Stimulated activated CD4-positive, alpha-beta T cell treated with anti-CD3 and anti-CD28 coated beads, Interleukin-1b, Interleukin-23, amount 100 ng/mL, for 24 hours (primary cell): Measurements from ENCODE around the gene OAS2.
A peak's percentile ranks its signal among the peaks of the same experiment; 100 is the strongest.

Experiments used
- DNase-seq, 4 experiments: peaks; one replicate each; pipeline ENCODE4 v3.0.0-alpha.2; 2020; ENCODE audit warnings: low read depth in 4 of 4, low spot score in 1 of 4

OAS2 gene, protein sequence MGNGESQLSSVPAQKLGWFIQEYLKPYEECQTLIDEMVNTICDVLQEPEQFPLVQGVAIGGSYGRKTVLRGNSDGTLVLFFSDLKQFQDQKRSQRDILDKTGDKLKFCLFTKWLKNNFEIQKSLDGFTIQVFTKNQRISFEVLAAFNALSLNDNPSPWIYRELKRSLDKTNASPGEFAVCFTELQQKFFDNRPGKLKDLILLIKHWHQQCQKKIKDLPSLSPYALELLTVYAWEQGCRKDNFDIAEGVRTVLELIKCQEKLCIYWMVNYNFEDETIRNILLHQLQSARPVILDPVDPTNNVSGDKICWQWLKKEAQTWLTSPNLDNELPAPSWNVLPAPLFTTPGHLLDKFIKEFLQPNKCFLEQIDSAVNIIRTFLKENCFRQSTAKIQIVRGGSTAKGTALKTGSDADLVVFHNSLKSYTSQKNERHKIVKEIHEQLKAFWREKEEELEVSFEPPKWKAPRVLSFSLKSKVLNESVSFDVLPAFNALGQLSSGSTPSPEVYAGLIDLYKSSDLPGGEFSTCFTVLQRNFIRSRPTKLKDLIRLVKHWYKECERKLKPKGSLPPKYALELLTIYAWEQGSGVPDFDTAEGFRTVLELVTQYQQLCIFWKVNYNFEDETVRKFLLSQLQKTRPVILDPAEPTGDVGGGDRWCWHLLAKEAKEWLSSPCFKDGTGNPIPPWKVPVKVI

GRCh38 chr12:112978163-112979040, at the start of gene OAS2:
Gene OAS2 (plus strand): TSS chr12:112978519. CDS start chr12:112978609, 90 bp downstream.
- peak; percentile 41 to 68 (median 56) for DNase-seq

- no peak for DNase-seq
Measured at GRCh38 chr12:112928978-112929377, 49.3 kb upstream of the OAS2 start.

DNA sequence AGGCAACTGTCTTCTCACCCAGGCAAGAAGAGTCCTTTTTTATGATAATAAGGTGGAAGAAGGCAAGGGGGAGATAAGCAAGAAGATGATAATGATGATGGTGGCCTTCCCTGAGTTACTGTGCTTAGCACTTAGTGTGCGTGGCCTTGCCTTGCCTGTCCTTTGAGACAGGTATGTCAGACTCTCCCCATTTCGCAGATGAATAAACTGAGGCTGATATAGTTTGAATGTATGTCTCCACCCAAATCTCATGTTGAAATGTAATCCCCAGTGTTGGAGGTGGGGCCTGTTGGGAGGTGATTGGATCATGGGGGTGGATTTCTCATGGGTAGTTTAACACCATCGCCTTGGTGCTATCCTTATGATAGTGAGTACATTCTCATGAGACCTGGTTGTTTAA, 48.6 kb upstream of the OAS2 start:
- no peak for DNase-seq

DNA sequence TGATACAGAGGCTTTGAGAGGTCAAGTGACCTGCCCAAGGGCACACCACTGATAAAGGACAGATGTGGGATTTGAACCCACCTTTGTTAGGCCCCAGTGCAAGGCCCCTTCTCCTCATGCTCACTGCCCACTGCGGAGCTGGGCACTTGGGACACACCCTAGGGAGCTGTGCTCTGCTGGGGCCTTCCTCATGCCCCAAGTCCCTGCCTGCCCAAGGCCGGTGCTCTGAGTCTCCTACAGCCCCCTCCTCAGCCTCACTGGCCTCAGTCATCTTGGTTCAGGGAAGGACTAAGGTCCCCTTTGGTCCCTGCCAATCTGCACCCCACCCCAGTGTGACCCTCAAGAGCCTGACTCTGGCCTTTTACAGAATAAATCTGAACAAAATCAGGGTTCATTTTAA, 48.0 kb upstream of the OAS2 start:
- no peak for DNase-seq

- DNase-seq: no peak
Measured at GRCh38 chr12:112932485-112933128, 45.7 kb upstream of the OAS2 start.

- DNase-seq: no peak
Measured at GRCh38 chr12:112933129-112933505, 45.2 kb upstream of the OAS2 start.

DNA sequence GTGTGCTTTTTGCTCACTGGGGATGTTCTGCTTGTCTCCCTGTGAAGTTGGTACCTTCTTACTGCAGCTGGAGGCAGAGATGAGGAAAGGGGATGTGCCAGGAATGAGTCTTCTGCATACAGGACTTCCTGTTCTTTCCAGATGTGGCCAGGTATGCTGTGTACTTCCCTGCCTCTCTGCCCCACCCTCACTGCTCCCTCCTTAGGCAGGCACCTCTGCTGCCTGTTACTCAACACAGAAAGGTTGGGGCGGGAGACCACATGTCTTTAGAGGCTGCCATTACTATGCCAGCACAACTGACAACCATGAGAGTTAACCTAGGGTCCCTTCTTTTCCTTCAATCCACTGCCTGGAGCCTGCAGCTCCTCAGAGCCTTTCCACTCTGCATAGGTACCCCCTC, 42.1 kb upstream of the OAS2 start:
- no peak for DNase-seq

DNA sequence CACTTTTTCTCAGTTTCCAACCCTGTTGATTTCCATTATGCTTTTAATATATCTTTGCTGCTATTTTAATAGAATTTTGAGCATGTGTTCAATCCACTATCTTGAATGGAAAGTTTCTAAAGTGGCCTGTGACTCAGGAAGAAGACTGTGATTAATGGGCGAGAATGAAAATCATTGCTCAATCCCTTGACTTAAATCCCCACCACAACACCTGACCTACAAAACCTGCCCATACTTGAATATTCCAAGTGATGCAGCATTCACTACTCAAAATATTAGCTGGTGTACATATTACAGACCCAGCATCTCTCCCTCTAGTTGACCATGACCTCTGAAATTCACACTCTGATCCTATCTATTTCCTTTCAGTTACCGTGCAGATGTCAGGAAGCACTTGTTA, 41.4 kb upstream of the OAS2 start:
- DNase-seq: no peak

DNA sequence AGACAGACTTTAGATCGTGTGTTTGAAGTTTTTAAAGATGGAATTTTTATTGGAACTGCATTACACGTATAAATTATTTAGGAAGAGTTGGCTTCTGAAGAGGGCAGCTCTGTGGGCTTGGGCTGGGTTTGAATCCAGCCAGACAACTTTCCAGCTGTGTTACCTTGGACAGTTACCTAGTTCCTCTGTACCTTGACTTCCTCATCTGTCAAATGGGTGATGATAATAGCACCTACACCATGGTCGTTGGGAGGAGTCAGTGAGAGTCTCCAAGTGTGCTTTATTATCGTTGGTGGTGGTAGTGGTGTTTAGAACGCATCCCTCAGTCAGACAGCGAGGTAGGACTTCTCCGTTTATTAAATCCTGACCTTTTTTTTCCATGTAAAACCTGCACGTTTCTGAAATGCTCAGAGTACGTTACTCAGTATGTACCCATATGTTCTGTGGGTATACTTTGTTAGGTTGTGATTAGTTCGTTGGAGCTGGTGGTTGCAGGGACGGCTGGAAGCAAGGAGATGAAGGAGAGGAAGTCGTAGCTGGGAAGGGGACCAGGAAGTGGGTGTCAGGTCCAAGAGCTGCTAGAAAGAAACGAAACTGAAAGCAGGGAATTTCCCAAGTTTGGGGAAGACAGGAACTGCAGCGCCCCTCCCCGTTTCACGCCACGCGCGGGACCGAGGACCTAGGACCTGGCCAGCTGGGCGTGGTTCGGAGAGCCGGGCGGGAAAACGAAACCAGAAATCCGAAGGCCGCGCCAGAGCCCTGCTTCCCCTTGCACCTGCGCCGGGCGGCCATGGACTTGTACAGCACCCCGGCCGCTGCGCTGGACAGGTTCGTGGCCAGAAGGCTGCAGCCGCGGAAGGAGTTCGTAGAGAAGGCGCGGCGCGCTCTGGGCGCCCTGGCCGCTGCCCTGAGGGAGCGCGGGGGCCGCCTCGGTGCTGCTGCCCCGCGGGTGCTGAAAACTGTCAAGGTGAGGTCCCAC, 40.3 kb upstream of the OAS2 start, which contains the start of gene OAS3:
Gene OAS3 (plus strand): TSS at position 734 of the 979 bp plus-strand sequence. CDS start 57 bp downstream, at position 791.
- peak in 3 of 4 experiments; percentile 23 to 33 (median 28) for DNase-seq

GRCh38 chr12:112938751-112939150, 39.6 kb upstream of the OAS2 start:
- DNase-seq: no peak

DNA sequence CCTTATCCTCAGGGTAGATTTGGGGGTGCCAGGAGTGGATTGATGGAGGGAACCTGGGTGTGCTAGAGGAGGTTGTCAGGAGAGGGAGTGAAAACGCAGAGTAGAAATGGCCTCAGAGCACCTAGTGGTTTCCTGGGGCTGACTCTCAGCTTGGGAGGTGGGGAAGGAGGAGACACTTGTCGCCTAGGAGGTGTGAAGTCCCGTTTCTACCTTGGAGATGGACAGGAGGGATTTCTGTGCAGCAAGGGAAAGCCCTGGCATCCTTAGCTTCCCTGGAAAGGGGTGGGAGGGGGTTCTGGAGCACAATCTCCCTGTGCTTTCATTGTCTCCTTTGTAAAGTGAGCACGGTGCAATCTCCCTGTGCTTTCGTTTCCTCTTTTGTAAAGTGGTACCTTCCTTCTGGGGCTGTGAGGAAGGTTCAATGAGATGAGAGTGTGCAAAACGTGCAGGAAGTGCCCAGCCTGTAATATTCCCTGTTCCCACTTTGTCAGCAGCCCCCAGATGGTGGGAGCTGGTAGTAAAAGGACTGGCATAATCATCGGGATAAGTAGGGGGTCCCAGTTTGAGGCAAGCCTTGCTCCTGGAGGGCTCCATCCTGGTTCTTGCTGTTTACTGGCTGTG, 38.4 kb upstream of the OAS2 start:
- no peak for DNase-seq

GRCh38 chr12:112941528-112942335, 36.6 kb upstream of the OAS2 start:
- DNase-seq: no peak

- no peak for DNase-seq
Measured at GRCh38 chr12:112942572-112942971, 35.7 kb upstream of the OAS2 start.

- no peak for DNase-seq
Measured at GRCh38 chr12:112944024-112944690, 34.2 kb upstream of the OAS2 start.

DNA sequence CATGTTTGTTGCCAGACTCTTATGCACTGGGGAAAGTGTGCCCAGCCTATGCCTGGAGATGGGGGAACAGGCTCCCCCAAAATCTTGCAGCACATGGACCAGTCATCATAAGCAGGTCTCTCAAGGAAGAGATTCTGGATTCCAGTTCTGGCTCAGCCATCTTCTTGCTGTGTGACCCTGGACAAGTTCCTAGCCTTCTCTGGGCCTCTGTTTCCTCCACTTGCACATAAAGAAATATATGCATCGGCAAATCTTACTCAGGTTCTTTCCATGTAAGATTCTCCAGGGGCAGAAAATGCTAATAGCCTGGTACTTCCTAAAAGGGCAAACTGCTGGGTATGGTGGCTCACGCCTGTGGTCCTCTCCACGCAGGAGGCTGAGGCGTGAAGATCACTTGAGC, 32.8 kb upstream of the OAS2 start:
- no peak for DNase-seq

DNA sequence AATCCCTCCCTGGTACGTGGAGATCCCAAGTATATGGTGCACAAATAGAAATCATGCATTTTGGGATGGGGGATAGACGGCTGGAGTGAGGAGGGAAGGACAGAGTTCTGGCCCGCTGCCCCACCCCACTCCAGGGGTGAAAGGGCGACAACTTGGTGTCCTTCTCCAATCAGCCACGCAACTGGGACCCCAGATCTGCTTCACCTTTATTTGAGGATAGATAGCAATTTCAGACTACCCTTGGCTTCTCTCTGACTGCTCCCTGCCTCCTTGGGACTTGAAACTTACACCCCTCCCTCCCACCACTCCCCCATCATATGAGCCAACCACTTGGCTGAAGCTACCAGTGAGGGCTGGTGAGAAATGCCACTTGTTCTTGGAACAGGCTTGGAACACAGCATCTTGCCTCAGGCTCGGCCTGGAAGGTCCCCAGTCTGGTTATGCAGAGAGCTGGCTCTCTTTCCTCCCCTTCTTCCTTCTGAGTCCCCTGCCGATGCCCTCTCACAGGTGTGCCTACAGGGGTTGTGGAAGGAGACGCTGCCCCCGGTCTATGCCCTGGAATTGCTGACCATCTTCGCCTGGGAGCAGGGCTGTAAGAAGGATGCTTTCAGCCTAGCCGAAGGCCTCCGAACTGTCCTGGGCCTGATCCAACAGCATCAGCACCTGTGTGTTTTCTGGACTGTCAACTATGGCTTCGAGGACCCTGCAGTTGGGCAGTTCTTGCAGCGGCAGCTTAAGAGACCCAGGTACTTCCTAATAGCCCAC, 31.9 kb upstream of the OAS2 start:
- no peak for DNase-seq

DNA sequence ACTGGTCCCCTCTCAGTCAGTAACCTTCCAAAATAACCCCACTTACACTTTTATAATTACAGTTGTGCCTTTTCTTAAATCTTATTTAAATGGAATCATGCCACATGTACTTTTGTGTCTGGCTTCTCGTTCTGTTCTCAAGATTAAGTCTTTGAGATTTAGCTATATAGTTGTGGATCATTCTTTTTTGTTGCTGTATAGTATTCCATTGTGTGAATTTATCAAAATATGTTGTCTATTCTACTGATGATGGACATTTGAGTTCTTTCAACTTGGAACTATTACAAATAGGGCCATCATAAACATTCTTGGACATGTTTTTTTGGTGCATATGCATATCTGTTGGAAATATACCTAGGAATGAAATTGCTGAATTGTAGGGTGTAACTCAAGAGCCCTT, 31.0 kb upstream of the OAS2 start:
- no peak for DNase-seq
